MM.1S (cell line): ENCODE measurements around the gene KCNC3.

Experiments used
- DNase-seq: peaks from one replicate; pipeline ENCODE4 v3.0.0-alpha.2; 2015
- H2AFZ ChIP-seq: fragments of 300-600 bp; sonication (generic); 2 replicates; pipeline ENCODE4 v1.6.0; 2016; ENCODE audit warnings: antibody characterized with exemption, low read length
- H3F3A ChIP-seq: fragments of 300-600 bp; sonication (generic); 2 replicates; pipeline ENCODE4 v1.6.1; 2016; ENCODE audit warnings: mild to moderate bottlenecking, antibody characterized with exemption, low read length, moderate library complexity, mixed read lengths; ENCODE audit not compliant: insufficient read depth
- H3K27ac ChIP-seq: fragments of 300-600 bp; sonication (generic); 2 replicates; pipeline ENCODE4 v1.5.1; 2016; ENCODE audit warnings: mild to moderate bottlenecking, low read length
- H3K27me3 ChIP-seq: fragments of 300-600 bp; sonication (generic); replicated peaks from 2 replicates; pipeline ENCODE4 v1.6.0; 2016; ENCODE audit warnings: low read length; ENCODE audit not compliant: insufficient read depth
- H3K36me3 ChIP-seq: fragments of 300-600 bp; sonication (generic); replicated peaks from 2 replicates; pipeline ENCODE4 v1.6.1; 2016; ENCODE audit warnings: mild to moderate bottlenecking, low read length, mixed read lengths; ENCODE audit not compliant: insufficient read depth
- H3K4me1 ChIP-seq: fragments of 300-600 bp; sonication (generic); 2 replicates; pipeline ENCODE4 v1.6.1; 2016; ENCODE audit warnings: low read length, mixed read lengths
- H3K4me2 ChIP-seq: fragments of 300-600 bp; sonication (generic); 2 replicates; pipeline ENCODE4 v1.6.0; 2016; ENCODE audit warnings: low read depth, low read length
- H3K4me3 ChIP-seq: fragments of 300-600 bp; sonication (generic); 2 replicates; pipeline ENCODE4 v1.5.1; 2016; ENCODE audit warnings: low read length, mixed read lengths
- H3K79me2 ChIP-seq: fragments of 300-600 bp; sonication (generic); 2 replicates; pipeline ENCODE4 v1.6.1; 2016; ENCODE audit warnings: mixed run types, low read length, mixed read lengths
- H3K9ac ChIP-seq: fragments of 300-600 bp; sonication (generic); 2 replicates; pipeline ENCODE4 v1.6.1; 2016; ENCODE audit warnings: low read length, mixed read lengths
- H3K9me2 ChIP-seq: fragments of 300-600 bp; sonication (generic); replicated peaks from 2 replicates; pipeline ENCODE4 v1.6.1; 2016; ENCODE audit warnings: mild to moderate bottlenecking, low read length, mixed read lengths; ENCODE audit not compliant: insufficient read depth
- H3K9me3 ChIP-seq: fragments of 300-600 bp; sonication (generic); replicated peaks from 2 replicates; pipeline ENCODE4 v1.6.1; 2016; ENCODE audit warnings: mild to moderate bottlenecking, low read length, mixed read lengths; ENCODE audit not compliant: insufficient read depth
- H4K20me1 ChIP-seq: fragments of 300-600 bp; sonication (generic); 2 replicates; pipeline ENCODE4 v1.6.1; 2016; ENCODE audit warnings: mild to moderate bottlenecking, low read length, moderate library complexity, mixed read lengths; ENCODE audit not compliant: insufficient read depth
- EZH2 ChIP-seq: fragments of 300-600 bp; sonication (generic); optimal IDR thresholded peaks from 2 replicates; pipeline ENCODE3; 2017; ENCODE audit warnings: low read depth, mild to moderate bottlenecking, antibody characterized with exemption, low read length, mixed read lengths
- EZH2phosphoT487 ChIP-seq: fragments of 300-600 bp; sonication (generic); IDR thresholded peaks from 2 replicates; pipeline ENCODE4 v1.6.1; 2018; ENCODE audit warnings: antibody characterized with exemption, low read length
- TF ChIP-seq, protein P1 (sequence below): fragments of 300-600 bp; sonication (generic); IDR thresholded peaks from 2 replicates; pipeline ENCODE4 v1.5.1; 2016; ENCODE audit warnings: antibody characterized with exemption, low read length, mixed read lengths

KCNC3 gene

GRCh38 chr19:50371914-50372475, 42.8 kb upstream of the KCNC3 start:
- H4K20me1 ChIP-seq = no peaks in the 10 kb centered on the region
- H3K9ac ChIP-seq = no peak overlapping the region
- H3K9me2 ChIP-seq = no peaks in the 10 kb centered on the region
- H3K79me2 ChIP-seq = peaks cover under 1% of the 10 kb centered on the region; the same call in 1 of the 2 replicates
- no peak for DNase-seq
- no peak overlapping the region for H3K4me2 ChIP-seq
- H3K27ac ChIP-seq = no peak overlapping the region
- 0 out of 2 replicates have a peak, but pooled peaks cover 2% of the 10 kb centered on the region for H3F3A ChIP-seq
- peaks cover 6% of the 10 kb centered on the region for H3K27me3 ChIP-seq
- TF ChIP-seq, protein P1, sequence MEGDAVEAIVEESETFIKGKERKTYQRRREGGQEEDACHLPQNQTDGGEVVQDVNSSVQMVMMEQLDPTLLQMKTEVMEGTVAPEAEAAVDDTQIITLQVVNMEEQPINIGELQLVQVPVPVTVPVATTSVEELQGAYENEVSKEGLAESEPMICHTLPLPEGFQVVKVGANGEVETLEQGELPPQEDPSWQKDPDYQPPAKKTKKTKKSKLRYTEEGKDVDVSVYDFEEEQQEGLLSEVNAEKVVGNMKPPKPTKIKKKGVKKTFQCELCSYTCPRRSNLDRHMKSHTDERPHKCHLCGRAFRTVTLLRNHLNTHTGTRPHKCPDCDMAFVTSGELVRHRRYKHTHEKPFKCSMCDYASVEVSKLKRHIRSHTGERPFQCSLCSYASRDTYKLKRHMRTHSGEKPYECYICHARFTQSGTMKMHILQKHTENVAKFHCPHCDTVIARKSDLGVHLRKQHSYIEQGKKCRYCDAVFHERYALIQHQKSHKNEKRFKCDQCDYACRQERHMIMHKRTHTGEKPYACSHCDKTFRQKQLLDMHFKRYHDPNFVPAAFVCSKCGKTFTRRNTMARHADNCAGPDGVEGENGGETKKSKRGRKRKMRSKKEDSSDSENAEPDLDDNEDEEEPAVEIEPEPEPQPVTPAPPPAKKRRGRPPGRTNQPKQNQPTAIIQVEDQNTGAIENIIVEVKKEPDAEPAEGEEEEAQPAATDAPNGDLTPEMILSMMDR = no peak
- TF ChIP-seq EZH2phosphoT487 (no peak), EZH2 (no peak)
- H3K36me3 ChIP-seq = no peaks in the 10 kb centered on the region
- no peaks in the 10 kb centered on the region for H3K9me3 ChIP-seq
- H2AFZ ChIP-seq = no peak overlapping the region
- no peak overlapping the region for H3K4me3 ChIP-seq
- no peaks in the 10 kb centered on the region for H3K4me1 ChIP-seq

DNA sequence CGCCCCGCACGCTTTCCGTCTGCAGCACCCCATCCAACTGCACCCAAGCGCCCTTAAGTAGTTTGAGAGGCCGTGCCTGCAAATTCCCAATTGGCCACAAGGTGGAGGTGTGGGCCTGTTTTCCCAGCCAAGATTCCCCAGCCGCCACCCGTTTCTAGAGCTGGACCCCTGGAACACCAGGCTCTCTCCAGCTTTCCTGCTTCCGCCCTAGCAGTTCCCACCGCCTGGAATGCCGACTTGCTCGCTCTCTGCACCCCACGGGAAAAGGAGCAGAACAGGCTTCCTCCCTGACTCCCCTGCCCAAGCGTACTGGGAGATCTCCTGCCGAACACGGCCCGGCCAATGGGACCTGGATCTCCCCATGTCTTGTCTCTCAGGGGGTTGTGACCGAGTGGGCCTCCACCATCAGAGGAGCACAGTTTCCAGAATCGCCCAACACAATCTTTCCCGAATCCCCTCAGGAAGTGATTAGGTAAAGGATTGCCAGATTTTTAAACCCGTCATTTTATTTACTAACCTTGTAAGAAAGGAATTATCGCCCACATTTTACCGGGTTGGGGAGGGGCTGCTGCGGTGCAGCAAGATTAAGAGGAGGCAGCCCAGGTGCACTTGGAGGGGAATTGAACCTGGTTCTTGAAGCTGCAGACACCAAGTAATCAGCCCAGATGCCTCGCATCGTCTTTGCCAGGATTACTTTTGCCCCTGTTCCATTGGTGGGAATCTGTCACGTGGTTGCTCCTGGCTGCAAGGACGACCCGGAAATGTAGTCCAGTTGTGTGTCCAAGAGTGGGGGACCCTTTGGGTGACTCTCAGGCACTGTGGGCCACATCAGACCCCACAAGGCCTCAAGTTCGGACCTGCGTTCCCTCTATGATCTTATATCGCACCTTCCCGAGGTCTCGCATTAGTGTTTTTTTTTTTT, 39.7 kb upstream of the KCNC3 start:
- H3K36me3 ChIP-seq = no peaks in the 10 kb centered on the region
- H3K9ac ChIP-seq = peak overlapping the region; percentile 50; the same call in 1 of the 2 replicates
- no peaks in the 10 kb centered on the region for H4K20me1 ChIP-seq
- H3K9me2 ChIP-seq = no peaks in the 10 kb centered on the region
- TF ChIP-seq EZH2phosphoT487 = no peak
- TF ChIP-seq, protein P1 = peak; percentile 81
- DNase-seq = peak; percentile 76
- peak overlapping the region; percentile 74 for H2AFZ ChIP-seq
- H3K9me3 ChIP-seq = no peaks in the 10 kb centered on the region
- H3K79me2 ChIP-seq = no peaks in the 10 kb centered on the region
- peak overlapping the region; percentile 73 for H3K4me2 ChIP-seq
- no peak overlapping the region for H3K27ac ChIP-seq
- no peaks in the 10 kb centered on the region for H3F3A ChIP-seq
- peak overlapping the region; percentile 57 for H3K4me3 ChIP-seq
- peaks cover 24% of the 10 kb centered on the region for H3K27me3 ChIP-seq
- peaks cover 5% of the 10 kb centered on the region; the same call in 1 of the 2 replicates for H3K4me1 ChIP-seq

DNA sequence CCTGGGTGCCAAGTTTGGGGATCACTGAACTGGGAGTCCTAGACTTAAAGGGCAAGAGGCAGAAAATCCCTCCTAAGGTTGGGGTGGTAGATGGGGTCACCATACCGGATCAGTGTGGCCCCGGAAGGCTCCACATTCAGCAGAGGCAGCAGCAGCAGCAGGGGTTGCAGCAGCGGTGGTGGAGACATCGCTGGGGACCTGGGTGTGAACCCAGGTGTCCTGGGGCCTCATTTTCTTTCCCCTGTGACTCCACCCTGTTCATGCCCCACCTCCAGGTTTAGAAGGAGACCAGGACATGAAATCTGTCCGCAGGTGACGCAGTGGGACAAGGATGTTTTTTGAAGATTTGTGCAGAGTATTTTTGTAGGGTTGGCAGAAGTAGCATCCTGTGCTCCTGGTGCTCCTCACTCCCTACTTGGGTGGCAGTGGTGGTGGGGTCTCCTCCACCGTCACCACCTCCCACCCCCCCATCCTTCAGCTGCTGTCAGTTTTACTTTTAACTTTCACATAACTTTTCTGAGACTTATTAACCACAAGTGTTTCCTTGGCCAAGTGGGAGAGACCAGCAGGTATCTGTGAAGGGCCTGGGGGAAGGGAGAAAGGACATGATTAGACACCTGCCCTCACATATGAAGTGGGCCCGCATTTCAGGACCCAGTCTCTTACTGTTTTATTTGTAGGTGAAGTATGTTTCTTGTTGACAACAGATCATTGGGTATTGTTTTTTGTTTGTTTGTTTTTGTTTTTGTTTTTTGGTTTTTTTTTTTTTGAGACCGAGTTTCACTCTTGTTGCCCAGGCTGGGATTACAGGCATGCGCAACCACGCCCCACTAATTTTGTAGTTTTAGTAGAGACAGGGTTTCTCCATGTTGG, 36.5 kb upstream of the KCNC3 start, which contains the start of gene NAPSA:
Gene NAPSA (minus strand): TSS at position 206 of the 873 bp plus-strand sequence. CDS start 18 bp downstream, at position 188.
- peaks cover 5% of the 10 kb centered on the region; the same call in 1 of the 2 replicates for H3K4me1 ChIP-seq

More for the DNA sequence above, 36.5 kb upstream of the KCNC3 start, which contains the start of gene NAPSA:
- peak; percentile 7 for DNase-seq
- Histone ChIP-seq H2AFZ (no peak within 1 kb of the TSS), H3K79me2 (no peaks in the 10 kb centered on the region), H3F3A (no peaks in the 10 kb centered on the region), H3K4me3 (no peak within 1 kb of the TSS), H3K4me2 (no peak within 1 kb of the TSS), H3K27me3 (peaks cover 55% of the 10 kb centered on the region), H3K9me3 (no peaks in the 10 kb centered on the region), H4K20me1 (no peaks in the 10 kb centered on the region), H3K9ac (no peak within 1 kb of the TSS), H3K36me3 (no peaks in the 10 kb centered on the region), H3K27ac (no peak within 1 kb of the TSS), H3K9me2 (no peaks in the 10 kb centered on the region)
- TF ChIP-seq EZH2 (no peak), EZH2phosphoT487 (no peak)
- TF ChIP-seq, protein P1 = no peak
